HS-5 (cell line): ENCODE data around the gene FAM83F.
"Not testable (repeated sequence)": the region's sequence is repeated elsewhere in the genome, so short reads cannot be mapped to it uniquely, and the experiment has no call there.

Experiments
- DNase-seq: peaks from one replicate; pipeline ENCODE4 v3.0.0-alpha.2; 2012; ENCODE audit warnings: low read depth

Gene FAM83F

DNA sequence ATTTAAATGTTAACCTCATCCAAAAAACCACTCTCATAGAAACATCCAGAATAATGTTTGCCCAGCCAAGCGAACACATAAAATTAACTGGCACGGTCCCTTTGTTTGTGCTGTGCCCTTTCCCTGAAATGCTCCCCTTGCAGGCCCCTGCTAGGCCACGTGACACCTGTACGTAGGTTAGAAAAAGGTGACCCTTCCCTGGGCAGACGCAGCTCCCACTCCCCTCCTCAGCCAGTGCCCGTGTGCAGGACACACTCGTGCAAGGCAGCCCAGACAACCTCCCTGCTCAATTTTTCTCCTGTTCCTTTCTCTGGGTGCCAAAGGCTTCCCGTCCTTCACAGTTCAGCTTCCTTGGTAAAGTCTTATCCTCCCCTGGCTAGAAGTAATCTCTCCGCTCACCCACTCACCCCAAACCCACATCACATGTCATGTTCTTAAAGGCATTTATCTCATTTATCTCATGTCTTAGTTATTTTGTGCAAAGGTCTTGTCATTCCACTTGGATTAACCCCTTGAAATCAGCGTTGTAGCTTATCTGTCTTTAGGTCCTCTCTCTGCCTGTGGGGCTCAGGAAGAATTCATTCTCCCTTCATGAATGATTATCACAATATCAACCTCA is 20.7 kb downstream of the FAM83F start:
- no peak for DNase-seq

DNA sequence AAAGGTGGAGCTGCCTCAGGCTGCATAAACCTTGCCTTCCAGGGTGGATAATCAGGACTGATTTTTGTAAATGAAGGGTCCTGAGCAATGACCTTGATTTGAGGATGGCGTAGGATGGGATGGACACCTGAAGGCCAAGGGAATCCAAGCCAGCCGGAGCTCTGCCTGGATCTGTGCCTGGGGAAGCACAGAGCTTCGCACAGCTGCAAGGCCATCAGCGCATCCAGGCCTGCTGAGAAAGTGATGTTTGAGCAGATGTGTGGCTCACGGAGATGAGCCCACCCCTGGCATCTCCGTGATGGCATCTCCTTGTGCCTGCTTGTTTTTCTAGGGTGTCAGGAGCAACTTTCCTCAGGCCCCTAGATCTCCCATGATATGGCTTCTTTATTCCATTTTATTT is 23.3 kb downstream of the FAM83F start:
- DNase-seq: no peak

DNA sequence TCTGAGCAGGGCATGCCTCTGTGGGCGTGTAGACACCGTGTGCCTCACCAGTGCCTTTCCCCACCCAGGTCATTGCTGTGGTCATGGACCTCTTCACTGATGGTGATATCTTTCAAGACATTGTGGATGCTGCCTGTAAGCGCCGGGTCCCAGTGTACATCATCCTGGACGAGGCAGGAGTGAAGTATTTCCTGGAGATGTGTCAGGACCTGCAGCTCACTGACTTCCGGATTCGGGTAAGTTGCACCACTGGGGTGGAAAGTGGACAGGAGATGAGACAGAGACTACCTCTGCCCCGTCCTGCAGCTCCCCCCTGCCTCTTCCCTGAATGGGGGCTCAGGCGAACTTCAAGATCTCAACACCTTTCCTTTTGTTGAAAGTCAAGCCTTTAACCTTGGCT is 24.3 kb downstream of the FAM83F start:
- DNase-seq: no peak

DNA sequence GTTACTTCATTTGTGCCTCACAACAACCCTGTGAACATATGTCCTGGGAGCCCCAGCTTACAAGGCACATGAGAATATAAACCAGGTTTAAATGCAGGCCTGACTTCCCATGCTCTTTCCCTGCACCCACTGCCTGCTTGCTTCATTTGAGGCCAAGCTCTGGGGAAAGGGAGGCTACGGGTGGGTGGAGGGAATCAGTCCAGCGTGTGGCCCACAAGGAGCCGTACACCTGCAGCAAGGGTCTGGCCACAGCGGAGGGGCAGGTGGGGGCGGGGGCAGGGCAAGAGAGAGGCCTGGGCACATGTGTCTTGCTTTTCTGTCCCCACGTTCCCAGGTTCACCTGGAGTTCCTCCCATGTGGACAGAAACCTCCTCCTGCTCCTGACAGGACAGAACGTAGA is 26.2 kb downstream of the FAM83F start:
- DNase-seq: no peak

DNA sequence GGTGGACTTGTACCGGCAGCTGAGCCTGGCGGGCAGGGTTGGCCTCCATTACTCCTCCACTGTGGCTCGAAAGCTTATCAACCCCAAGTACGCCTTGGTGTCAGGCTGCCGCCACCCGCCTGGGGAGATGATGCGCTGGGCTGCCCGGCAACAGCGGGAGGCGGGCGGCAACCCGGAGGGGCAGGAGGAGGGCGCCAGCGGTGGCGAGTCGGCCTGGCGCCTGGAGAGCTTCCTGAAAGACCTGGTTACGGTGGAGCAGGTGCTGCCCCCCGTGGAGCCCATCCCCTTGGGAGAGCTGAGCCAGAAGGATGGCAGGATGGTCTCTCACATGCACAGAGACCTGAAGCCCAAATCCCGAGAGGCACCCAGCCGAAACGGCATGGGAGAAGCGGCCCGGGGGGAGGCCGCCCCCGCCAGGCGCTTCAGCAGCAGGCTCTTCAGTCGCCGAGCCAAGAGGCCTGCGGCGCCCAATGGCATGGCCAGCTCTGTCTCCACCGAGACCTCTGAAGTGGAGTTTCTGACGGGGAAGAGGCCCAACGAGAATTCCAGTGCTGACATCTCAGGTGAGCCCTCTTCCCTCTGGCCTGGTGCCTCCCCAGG is 26.7 kb downstream of the FAM83F start:
- no peak for DNase-seq

DNA sequence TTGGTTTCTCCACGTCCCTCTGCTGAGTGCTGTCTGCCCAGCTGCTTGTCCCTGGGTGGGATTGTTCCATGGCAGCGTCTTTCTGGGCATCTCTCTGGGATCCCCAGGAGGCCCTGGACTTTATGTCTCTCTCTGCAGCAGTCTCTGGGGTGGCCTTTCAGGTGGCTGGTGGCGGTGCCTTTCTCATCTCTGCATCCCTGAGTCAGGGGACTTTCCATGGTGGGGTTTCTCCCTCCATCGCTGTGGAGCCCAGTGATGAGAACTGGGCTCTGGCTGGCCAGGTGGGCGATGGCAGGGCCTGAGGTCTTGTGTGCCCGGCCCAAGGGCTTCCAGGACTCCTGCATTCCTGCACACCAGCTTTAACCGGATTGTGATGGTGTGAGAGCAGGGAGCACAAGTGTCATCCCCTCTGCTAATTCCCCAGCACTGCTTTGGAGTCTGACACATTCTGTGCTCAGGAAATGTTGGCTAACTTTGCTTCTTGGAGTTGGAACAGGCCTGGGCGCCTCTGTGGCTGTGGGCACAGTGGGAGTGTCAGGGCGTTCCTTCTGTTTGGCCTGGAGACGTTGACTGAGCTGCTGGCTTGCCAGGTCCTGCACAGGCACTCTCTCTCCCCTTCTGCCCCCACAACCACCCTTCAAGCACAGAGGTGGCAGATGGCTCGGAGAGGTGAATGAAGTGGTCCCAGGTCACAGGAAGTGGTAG is 27.9 kb downstream of the FAM83F start:
- no peak for DNase-seq

DNA sequence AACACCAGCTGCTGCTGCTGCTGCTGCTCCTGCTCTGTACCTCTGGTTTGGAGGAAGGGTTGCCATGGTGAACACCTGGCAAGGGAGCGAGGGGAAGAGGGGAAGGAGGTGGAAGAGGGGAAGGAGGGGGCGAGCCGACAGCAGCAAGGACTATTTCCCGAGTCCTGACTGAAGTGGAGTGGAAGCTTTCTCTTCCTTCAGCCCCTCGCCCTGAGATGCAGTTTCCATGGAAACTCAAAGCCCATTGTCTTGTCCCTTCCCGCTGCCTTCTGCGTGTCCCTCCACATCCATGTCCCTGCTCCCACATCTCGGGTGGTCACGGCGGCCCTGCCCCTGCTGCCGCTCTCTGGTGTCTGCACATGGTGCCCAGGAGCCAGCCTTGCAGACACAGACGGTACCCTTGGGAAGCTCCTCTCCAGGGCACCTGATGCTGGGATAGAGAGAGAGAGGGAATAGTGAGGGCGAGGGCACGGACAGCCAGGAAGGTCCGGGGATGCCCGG is 28.6 kb downstream of the FAM83F start:
- no peak for DNase-seq

DNA sequence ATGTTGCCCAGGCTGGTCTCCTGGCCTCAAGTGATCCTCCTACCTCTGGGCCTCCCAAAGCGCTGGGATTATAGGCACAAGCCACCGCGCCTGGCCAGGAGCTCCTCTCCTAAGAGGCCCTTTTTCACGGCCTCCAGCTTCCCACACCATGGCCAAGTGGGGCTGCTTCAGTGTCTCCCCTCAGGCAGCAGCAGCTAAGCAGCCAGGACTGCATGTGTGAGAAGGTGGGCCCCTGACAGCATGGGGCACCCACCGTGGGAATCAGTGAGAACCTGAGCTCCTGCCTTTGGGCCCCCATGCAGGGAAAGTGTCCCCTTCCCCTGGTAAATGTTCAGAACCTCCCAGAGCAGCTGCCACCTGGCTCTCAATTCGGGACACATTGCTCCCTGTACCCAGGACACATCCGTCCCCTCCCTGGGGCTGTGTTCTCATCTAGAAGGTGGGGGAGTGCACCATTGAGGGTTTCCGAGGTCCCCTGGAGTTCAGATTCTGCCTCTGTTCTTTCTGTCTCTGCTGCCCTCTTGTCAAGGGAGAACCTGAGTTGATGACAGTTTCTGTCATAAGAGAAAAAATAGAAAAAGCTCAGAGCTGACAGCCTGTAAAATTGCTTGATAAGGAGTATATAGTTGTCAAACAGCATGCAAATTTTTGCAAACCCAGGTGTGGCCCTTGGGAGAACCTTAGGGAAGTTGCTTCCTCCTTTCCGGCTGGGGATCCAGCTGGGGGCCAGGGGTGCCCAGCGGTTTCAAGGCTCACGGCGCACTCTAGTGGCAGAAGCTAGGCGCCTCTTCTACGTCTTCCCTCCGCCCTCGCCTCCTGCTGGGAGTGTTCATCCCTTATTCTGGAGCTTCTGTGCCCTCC is 29.7 kb downstream of the FAM83F start:
- no peak for DNase-seq

DNA sequence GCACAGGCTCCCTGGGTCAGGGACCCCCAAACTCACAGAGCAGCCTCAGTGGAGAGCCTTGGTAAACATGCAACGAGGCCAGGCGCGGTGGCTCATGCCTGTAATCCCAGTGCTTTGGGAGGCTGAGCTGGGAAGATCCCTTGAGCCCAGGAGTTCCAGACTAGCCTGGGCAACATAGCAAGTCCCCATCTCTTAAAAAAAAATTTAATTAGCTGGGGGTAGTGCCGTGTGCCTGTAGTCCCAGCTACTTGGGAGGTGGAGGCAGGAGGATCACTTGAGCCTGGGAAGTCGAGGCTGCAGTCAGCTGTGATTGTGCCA is 30.3 kb downstream of the FAM83F start:
- DNase-seq: not testable (repeated sequence)

DNA sequence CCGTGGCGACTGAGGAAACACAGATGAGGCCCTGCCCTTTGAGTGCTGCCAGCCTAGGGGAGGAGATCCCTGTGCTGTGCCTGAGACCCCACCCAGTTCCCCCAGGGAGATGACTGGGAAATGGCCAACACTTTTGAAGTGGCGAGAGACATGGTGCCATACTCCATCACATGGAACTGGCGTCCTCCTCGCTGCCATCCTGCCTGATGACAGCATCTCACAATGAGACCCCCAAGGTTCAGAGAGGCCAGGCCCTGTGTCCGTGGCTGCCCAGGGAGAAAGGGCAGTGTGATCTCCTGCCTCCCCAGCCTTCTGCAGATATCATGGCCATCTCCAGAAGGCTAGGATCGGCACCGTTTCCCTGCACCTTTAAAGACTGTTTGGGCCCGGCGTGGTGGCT is 31.1 kb downstream of the FAM83F start:
- no peak for DNase-seq

DNA sequence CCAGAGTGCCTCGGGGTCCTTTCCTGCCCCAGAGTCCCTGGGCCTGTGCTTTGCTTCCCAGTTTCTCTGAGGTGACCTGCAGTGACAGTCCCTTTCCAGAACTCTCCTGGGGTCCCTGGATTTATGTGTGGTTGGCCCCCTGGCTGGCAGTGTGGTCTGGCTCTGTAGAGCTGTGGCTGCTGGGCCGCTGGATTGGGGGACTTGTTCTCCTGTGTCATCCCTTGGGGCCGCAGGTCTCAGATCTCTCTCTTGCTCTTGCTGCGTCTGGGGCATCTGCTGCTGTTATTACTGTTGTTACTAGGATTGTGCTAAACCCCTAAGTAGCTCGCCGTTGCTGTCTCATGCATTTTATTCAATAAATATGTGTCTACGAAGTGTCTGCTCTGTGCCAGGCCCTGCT is 31.9 kb downstream of the FAM83F start:
- no peak for DNase-seq

DNA sequence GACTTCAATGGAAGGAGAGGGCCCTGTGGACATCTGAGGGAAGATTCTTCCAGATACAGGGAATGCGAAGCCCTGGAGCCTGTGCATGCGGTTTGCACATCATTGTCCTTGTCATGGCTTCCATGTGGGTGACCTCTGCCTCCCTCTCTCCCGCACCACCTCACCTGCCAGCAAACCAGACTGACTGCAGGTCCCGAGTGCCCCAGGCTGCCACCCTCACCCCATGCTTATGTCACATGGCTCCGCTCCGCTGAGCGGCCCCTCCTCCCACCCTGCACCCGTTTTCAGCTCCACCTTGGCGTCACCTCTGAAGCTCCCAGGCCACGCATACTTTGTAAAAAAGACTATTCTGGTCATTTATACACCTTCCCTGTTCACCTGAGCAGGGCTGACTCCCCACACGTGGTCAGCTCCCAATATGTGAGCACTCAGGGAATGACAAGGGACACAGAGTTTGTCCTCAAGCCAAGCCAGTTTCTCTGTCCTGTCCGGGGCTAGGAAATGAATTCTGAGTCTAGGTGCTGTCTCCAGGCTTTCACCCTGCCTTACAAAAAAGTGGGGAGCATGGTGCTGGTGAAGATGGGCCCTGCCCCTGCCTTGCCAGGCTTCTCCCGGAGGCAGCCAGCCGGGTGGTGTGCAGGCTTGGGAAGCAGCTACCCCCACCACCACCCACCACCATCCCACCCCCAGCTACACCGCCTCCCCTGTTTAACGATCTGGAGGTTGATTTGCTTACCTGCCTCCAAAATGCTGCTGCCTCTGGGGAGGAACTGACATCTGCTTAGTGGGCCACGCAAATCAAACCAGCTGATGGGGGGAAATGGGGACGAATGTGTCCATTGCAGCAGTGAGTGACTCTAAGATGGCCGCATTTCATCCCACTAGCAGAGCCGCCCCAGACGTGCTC is 32.7 kb downstream of the FAM83F start:
- no peak for DNase-seq

DNA sequence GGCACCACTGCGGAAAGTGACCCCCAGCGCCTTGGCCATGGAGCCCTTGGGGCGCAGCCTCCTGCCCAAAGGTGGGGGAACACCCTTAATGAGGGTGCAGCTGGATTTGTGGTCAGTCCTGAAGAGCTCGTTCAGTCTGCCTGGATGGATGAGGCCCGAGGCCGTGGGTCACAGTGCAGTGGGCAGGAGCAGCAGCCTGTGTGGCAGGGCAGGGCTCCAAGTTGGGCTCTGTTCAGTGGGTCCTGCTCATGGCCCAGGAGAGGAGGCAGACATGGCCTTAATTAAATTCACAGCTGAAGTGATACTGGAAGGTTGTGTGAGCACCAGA is 33.3 kb downstream of the FAM83F start:
- no peak for DNase-seq

DNA sequence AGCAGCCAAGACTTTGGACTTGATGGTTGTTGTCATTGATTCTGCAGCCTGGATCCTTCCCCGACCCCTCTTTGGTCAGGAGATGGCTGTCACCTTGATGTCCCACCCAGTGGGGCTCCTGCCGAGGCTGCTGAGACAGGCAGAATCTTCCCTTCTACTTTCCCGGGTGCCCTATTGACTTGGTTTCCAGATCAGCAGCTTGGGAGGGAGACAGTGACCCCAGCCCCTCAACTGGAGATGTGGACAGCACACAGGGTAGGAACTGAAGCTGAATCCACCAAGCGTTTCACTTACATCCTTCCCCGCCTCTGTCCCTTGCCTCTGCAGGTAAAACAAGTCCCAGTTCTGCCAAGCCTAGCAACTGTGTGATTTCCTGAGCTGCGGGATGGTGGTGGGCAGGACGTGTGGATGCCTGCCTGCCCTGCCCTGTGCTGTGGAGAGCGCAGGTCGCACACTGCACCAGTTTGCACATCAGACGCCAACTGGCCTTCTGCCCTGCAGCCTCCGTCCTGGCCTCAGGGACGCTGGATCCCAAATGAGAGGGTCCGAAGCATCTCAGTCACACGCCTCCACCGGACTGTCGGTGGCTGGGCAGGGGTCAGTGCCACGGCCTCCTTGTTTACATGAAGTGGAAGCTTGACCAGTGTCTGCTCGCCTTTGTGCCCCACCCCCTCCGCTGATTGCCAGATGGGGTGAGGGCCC is 34.6 kb downstream of the FAM83F start:
- no peak for DNase-seq

DNA sequence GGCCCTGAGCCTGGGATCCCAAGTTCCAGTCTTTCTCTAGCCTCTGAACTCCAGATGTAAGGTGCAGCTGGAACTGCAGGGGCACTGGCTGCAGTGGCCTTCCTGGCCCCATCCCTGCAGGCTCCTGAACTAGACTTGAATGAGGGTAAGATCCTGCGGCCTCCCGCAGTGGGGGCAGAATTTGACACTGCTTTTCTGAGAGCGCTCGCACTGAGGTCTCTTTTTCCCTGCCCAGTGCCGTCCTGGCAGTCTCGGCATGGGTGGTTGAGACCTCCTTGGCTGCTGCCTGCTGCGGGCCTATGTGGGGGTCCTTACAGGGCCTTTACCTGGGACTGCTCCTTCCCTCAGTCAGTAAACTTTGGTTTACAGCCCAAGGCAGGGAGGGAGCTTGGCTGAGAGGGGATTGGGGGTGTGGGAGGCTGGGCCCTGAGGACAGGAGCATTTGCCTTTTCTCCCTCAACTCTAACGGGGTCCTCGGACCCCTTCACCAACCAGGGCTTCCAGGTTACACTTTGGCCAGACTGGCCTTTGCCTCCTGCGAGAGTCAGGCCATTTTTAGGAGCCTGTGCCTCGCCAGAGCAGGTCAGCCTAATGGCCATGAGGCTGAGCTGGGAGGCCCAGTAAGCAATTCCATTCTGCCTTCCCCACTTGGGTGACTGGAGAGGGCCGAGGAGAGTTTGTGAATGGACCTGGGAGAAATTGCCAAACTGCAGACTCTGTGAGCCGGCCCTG is 35.4 kb downstream of the FAM83F start:
- DNase-seq: no peak

DNA sequence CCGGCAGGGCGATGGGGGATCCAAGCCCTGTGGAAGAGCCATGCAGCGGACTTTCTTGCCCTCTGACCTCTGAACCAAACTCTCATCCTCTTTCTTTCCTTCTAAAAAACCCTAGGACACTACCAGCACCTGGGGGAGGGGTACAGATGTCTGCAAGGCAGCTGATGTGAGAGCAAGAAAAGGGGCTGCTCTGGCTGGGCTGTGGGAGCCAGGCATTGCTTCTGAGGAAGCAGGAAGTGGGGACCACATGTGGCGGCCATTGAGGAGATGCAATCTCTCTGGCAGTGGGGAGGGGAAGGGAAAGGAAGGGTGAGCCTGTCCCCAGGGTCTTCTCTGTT is 36.0 kb downstream of the FAM83F start:
- DNase-seq: no peak

DNA sequence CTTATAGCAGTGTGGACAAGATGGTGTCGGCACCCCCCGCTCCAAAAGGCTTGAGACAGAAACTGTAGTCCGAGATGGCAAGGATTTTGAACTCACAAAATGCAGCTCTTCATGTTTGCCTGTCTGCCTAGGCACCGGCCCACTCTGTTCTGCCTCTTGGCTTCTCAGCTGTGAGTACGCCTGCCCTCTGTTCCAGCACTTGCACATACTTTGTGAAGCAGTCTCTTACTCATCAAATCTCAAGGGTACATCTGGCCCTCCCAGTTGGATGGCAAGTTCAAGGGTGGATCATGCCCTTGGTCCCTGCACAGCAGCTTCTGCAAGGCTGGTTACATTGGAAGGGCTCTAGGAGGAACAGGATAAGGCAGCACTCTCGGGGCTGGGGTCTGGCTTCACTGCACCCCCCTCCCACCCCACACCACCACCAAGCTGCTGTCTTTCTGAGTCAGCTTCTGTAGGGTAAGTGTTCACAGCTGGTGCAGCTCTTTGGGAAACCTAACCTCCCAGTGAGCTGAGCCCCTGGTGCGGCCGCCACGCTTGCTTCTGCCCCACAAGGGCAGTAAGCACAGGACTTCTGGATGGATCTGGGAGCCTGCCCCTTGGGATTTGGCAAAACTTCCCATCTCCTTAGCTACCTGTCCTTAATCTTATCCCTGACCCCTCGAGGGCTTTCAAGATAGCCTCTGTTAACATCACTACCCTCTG is 37.2 kb downstream of the FAM83F start:
- DNase-seq: no peak

DNA sequence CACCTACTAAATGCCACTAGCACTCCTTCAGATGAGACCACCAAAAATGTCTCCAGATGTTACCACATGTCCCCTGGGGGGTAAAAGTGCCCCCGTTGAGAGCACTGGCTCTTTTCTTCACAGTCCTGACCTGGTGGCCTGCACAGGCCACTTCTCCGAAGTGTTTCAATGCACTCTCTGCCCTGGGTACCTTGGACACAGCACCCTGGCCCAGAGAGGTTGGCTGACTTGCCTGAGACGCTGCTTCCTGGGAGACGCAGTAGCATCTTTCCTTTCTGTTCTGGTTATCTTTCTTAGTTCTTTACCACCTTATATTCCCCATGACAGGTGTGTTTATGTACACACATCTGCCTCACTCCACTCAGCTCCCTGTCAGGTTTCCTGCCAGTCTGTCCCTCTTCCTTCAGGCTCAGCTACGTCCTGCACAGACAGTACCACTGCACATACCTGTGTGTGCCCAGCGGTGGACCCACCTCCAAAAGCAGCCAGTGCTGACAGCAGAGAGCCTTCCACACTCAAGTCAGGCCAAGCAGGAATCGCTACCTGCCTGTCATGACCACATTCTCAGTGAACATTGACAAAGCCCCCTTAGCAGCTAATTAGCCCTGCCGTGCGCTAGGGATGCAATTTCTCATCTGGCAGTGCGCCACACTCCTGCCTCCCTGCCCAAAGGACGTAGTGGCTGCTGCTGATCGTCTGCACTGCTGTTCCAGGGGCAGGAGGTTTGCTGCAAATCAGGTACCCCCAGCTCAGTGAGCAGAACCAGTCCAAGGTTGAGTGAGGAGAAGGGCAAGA is 39.0 kb downstream of the FAM83F start:
- DNase-seq: no peak

DNA sequence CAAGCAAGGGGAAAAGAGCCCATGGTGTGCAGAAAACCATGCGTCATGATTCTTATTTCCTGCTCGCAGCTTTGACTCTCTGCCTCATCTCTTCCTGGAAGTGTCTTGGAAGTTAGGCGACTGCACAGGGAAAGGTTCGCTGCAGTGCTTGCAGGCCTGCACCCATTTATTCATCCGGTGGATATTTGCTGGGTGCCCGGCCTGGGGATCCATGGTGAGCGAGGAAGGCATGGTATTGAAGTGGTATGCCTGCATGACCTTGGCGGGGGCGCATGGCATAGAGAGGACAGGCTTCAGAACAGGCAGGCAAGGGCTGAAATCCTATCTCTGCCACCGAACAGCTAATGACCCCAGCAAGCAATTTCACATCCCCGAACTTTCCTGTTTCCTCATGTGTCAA is 40.6 kb downstream of the FAM83F start:
- DNase-seq: no peak
